NCI-H2081 (cell line): ENCODE results near the gene CHRNA4.
"Not testable (repeated sequence)": the region's sequence is repeated elsewhere in the genome, so short reads cannot be mapped to it uniquely, and the experiment has no call there.

ENCODE experiments used
- DNase-seq, 2 experiments: peaks; one replicate each; lab custom pipeline; 2025; lab: John Stamatoyannopoulos, UW

CHRNA4 gene

DNA sequence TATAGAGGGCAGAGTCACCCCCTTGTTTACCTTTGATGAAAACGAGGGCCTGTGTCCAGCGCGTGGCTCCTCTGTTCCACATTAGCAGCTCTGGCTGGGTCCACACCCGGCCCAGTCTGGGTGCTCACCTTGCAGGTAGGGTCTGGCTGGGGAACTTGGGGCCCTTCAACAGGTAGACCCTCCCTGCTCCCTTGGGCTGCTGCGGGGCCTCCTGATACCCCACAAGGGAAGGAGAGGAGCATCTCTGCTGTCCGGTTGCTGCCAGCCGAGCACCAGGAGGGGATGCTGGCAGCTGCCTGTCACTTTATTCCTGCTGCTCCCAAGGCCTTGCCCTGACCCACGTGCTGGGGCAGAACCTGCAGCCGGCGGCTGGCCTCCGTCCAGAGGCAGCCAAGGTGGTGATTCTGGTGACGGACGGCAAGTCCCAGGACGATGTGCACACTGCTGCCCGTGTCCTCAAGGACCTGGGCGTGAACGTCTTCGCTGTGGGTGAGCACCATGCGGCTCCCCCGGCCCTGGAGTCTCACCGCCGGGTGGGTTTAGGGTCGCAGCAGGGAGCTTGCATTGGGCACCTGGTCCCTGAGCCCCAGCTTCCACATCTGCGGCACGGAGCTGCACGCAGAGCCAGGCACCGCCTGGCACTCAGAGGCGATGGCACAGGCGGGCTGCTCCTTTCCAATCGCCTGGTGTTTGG is 52.8 kb downstream of the CHRNA4 start:
- no peak for DNase-seq

DNA sequence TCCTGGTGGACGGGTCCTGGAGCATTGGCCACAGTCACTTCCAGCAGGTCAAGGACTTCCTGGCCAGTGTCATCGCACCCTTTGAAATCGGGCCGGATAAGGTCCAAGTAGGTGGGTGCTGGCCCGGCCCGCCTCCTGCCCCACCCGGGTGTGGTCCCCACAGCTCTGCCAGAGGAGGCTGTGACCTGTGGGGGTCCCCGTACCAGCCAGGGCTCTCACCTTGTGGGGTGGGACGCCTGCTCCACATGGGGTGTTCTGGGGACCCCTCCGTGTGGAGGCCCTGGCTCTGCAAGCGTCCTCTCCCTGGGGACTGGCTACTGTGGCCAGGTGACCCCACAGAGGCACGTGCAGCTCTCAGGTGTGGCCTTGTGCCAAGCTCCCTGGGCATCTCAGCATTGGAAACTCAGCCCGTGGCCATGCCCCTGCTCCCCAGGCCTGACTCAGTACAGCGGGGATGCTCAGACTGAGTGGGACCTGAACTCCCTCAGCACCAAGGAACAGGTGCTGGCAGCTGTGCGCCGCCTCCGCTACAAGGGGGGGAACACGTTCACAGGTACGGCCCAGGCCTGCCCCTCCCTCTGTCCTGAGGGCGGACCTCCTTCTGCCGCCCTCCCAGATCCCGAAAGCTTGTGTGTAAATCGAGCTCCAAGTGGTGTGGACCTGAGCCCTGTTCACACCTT is 53.5 kb downstream of the CHRNA4 start:
- no peak for DNase-seq

DNA sequence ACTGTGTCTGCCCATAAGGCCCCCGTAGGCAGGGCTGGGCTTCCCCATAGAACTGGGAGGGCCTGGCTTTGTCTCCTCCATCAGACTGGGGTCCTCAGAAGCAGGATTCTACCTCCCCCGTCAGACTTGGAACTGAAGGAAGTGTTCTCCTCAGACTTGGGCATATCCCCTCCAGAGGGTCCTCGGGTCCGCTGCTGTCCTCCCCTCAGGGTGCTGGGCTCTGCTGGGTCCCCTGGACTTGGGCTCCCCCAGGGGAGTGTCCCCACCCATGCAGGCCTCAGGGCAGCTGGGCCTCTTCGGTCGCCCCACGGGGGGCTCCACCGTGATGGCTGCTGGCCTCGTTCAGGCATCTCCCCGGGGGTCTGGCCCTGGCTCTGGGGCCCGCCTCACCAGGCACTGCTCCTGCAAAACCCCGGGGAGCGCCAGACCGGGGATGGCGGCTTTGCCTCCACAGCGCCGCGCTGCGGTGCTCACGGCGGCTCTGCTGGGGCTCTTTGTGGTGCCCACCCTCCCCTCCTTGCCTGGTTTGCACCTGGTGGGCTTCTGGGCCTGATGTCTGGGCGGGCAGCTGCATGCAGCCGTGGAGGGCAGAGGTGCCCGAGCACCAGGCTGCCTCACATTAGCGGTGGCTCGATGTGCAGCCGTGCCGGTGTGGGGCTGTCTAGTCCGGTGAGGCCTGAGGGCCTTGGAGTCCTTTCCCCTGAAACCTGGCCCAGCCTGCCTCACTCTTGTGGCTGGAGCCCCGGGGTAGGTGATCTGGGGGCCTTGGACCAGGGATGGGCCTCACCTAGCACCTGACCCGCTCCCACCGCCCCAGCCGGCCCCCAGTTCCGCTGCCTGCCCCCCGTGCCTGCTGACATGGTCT is 54.2 kb downstream of the CHRNA4 start:
- no peak for DNase-seq

DNA sequence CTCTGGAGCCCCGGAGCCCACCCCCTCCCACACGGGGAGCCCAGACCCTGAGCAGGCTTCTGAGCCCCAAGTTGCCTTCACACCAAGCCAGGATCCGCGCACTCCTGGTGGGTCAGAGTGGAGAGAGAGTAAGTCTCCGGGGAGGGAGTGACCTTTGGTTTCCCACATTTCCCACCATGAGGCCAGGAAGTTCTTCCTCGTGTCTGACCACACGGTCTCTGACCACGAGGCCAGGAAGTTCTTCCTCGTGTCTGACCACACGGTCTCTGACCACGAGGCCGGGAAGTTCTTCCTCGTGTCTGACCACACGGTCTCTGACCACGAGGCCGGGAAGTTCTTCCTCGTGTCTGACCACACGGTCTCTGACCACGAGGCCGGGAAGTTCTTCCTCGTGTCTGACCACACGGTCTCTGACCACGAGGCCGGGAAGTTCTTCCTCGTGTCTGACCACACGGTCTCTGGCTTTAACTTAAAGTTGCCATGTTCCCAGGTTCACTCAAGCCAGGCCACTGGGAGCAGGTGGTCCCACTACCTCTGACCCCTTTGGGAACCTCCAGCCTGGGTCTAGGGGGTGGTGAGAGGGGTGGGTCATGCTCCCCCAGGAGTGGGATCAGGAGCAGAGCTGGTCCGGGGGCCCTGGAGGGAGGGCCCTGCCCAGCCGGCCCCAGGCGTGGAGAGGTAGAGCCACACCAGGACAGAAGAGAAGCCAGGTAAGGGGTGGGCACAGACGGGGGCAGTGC is 55.0 kb downstream of the CHRNA4 start:
- not testable (repeated sequence) for DNase-seq

DNA sequence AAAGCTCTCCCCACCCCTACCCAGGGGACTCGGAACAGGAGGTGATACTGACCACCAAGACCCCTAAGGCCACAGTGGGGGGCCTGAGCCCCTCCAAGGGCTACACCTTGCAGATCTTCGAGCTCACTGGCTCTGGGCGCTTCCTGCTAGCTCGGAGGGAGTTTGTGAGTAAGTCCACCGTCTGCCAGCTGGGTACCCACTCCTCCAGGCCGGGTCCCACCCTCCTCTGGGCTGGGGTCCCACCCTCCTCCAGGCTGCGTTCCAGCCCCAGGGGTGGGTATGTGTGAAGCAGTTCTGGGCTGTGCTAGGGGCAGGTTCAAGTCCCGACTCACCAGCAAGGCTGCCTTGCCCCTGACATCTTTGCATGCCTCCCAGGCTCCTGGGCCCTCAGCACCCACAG is 55.8 kb downstream of the CHRNA4 start:
- no peak for DNase-seq

DNA sequence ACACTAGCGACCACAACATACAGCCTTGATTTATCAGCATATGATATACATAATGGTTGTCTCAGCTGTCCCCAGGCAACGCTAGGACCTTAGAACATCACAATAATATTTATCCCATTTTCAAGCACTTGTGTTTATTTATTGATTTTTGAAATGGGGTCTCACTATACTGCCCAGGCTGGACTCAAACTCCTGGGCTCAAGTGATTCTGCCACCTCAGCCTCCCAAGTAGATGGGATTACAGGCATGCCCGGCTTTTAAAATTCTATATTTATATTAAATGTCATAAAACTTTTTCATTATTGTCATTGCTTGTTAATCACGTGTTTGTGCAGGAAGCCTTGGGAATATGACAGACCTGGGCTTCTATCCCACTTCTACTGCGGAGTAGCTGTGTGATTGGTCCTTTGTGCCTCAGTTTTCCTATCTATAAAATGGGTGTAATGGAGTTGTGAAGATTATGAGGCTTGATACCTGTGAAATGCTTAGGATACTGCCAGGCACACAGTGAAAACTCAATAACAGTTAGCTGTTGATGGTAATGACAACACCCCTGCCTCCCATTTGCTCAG is 58.0 kb downstream of the CHRNA4 start:
- DNase-seq = no peak

DNA sequence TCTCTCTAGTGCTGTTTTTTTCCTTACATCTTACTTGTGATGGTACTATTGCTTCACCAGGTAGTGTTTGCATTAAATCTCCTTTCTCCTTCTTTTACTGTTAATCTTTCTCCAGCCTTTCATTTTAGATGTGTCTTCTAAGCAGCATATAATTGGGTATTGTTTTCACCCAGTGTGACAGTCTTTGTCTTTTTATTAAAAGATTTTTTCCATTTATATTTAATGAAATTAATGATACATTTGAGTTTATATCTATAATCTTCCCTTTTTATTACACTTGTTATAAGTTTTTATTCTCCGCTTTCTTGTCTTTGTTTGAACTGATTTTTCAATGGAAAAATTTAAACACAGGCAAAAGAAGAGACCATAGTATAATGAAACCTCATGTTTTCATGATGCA is 59.5 kb downstream of the CHRNA4 start:
- DNase-seq = no peak

DNA sequence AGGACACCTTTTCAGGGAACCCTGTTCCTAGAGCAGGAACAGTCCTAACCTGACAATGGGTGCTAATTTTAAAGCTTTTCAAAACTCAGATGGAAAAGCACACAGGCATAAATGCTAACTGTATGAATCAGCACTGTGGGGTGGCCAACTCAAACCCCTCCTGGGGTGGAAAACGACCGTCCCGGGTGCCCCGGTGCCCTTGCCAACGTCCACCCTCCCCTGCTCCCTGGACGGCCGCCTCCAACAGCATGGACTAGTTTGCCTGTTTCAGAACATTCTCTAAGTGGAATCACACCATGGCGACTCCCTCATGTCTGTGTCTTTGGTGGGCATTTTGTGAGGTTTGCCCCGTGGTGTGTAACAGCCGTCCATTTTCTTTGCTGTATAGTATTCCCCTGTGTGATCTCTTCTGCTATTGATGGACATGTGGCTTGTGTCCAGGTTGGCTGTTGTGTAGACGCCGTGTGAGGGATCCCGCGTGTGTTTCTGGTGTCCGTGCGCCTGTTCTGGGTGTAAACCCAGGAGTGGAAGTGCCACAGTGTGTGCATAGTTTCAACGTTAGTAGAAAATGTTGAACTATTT is 62.3 kb downstream of the CHRNA4 start:
- no peak for DNase-seq

DNA sequence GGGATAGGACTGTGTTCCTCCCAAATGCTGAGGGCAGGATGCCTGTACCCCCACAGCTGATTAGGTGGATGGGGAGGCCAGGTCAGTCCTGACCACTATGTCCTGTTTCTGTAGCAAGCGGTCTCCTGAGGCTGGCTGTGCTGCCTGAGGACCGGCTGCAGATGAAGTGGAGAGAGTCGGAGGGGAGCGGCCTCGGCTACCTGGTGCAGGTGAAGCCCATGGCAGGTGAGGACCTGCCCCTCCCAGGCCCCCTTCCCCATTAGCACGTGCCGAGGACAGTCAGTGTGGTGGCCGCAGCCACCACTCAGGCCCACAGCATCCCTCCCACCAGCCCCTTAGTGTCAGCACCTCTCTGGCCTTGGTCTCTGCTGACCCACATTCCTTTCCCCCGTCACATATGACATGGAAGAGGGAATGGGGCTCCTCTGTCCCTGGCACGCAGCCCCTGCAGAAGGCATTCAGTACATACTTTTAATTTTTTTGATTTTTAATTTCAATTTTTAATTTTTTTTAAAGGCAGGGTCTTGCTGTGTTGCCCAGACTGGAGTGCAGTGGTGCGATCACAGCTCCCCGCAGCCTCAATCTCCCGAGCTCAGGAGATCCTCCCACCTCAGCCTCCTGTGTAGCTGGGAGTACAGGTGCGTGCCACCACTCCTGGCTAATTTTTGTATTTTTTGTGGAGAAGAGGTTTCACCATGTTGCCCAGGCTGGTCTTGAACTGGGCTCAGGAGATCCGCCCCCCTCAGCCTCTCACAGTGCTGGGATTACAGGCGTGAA is 63.2 kb downstream of the CHRNA4 start:
- DNase-seq = no peak

DNA sequence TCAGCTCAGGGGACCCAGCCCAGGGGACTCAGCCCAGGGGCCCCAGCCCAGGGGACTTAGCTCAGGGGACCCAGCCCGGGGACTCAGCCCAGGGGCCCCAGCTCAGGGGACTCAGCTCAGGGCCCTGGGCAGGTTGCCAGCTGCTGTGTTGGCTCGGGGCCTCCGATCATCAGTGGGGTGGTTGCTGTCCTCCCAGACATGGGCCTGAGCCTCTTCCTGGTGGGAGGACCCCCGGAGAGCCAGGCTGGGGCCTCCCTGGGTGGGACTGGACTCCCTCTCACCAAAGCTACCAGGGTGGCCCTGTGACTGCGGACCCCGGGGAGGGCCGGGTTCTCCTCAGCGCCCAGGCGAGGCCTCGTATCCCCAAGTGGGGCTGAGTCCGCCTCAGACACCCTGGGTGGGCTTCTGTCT is 63.8 kb downstream of the CHRNA4 start:
- no peak for DNase-seq

DNA sequence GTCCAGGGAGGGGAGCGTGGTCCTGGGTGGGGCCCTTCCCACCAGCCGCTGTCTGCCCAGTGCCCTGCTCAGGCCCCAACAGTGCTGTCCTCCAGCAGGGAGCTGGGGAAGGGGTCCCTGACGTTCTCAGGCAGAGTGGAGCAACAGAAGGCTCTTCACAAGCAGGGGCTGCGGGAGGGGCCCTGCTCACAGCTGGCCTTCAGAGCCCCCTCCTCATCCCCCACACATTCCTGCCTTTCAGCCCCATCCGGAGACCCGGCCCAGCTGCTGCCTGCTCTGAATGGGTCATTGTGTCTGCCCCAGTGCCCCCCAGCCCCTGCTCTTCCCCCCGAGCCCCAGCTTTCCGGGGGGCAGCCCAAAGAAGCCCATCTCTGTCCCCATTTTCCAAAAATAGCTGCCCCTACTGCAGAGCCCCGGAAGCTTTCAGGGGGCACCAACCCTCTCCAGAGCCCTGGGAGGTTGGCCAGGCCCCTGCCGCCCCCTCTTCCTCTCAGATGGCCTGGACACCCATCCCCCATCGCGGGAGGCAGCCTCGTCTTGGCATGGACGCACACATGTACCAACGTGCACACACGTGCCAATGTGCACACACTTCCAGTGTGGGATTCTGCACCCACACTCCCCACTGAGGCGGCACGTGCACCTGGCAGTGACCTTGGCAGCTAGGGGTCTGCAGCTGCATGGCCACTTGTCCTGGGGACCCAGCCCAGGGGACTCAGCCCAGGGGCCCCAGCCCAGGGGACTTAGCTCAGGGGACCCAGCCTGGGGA is 64.4 kb downstream of the CHRNA4 start:
- DNase-seq = no peak

DNA sequence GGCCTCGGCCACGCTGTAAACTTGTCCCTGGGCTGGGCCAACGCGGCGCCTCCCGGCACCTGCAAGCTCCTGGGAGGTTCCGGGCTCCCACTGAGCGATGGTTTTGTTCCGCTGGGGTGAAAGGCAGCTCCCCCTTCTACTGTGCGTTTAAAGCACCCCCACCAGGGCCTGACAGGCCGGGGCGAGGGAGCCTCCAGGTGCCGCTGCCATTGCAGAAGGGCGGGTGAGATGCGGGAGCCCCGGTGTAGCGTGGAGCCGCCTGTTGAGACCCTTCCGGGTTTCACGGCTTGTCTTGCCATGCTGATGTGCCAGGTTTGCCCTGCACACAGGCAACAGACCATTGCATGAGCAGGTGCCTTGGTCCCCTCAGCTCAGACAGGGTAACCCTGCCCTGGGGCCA is 65.3 kb downstream of the CHRNA4 start:
- DNase-seq = no peak

DNA sequence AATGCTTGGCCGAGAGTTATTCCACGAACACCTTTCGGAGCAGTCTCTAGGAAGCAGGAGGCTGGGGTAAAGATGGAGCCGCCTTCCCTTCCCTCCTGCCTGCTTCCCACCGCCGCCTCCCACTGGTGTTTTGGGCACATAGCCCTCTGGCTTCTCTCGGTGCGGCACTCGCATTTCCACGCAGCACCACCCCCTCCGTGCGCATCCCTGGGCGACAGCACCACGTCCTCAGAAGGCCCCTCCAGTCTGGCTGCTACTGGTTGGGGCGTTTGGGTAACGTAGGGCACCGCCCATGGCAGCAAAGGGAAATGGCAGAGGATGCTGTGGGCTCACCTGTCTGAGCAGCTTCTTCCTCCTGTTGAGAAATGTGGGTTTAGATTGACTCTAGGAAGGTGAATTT is 65.7 kb downstream of the CHRNA4 start:
- DNase-seq = no peak

DNA sequence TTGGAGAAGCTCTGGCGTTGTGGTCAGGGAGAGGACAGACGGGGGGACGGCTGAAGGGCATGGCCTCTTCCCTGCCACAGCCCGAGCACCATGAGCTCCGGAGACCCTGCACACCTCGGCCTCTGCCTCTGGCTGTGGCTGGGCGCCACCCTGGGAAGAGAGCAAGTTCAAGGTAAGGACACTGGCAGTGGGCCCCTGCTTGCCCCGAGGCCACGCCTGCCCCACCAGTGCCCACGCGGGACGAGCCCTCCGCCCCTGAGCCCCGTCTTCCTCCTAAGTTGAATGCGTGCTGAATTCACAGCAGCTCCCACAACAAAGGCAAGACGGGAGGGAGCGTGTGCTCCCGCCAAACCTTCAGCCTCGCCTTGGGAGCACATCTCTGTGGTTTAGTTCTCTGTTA is 66.1 kb downstream of the CHRNA4 start:
- no peak for DNase-seq

DNA sequence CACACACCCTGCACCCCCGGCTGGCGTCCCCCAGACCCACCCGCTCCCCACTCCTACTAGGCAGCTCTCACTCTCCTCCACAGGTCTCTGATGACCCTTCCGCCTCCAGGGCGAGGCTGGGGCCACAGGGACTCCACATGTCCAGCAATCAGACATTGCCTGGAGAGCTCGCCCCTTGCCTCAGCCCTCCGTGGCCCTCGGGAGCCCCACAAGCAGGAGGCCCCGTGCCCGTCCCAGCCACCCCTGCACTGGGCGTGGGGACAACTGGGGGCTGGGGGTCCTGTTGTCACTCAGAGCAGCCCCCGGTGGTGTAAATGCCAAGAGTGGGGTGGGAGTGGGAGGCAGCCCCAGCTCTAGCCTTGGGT is 66.6 kb downstream of the CHRNA4 start:
- DNase-seq = no peak

DNA sequence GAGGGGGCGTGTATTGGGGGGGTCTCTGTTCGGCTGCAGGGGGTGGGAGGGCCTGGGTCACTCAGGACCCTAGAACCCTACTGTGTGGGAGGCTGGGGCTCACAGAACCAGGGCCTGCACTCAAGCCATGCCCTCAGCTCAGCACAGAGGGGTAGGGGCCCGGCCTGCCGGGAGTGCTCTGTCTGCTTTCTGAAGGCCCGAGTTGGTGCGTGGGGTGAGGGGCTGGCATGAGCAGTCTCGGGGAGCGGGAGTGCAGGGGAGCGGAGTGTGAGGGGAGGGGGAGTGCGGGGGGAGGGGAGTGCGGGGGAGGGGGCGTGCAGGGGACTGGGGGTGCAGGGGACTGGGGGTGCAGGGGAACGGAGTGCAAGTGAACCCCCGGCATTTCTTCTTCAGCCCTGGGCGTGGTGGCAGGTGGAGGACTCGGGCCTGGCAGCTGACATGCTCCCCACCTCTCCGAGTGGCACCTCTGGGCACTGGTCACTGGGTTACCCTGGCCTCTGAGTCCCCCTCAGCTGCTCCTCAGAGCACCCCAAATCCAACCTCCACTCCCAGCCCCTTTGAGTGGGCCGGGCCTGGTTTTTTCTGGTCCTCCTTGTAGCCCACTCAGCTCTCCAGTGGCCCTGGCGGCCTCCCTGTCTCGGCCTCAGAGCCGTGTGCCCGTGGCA is 67.1 kb downstream of the CHRNA4 start:
- DNase-seq = no peak

DNA sequence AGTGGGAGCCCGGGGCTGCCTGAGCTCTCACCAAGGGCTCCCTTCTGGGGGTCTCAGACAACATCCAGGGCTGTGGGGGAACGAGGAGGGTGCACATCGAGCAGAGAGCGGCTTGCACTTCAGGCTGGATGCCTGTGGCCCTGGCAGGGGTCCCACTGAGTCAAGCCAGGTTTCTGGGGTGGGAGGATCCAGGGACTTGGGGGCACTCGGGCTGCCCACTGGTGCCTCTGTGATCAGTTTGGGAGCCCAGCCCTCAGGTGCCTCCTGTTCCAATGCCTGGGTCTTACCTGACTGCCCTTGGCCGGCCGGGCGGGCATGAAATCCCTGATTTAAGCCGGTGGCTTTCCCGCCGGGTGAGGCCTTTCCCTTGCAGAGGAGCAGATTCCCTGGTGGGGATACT is 67.7 kb downstream of the CHRNA4 start:
- no peak for DNase-seq
